Stimulated activated CD4-positive, alpha-beta T cell treated with anti-CD3 and anti-CD28 coated beads, Interleukin-12 subunit alpha, Interleukin-12 subunit beta, amount 100 ng/mL, for 48 hours (primary cell): ENCODE measurements around the gene ICA1.

Experiments used
- DNase-seq, 3 donors: peaks; one replicate each; pipeline ENCODE4 v3.0.0-alpha.2; 2020; ENCODE audit warnings: low read depth in 2 of 3, low spot score in 1 of 3

Gene ICA1

DNA sequence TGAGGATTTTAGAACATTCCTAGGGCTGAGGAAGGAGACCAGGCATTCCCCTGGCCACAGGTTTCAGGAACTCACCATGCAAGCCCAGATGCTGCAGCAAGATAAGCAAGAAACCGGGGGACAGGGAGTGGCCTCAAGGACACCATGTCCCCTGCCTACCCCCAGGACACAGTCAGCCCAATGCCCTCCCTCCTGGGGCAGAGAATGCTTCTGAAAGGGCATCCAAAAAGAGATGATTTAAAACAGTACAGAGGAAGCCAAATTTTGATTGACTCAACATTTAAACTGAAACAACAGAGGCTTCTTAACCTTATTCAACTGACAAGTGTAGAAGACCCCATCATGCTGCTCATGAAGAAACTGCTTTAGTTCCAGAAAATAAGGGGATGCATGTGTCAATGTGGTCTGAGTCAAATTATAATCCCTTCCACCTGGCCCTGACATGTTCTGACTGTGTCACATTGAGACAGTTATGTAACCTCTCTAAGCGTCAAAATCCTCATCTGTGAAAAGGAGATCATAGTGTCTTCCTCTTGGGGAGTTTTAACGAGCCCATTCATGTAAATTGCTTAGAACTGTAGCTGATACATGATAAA is 60.0 kb downstream of the ICA1 start:
- DNase-seq = no peak

DNA sequence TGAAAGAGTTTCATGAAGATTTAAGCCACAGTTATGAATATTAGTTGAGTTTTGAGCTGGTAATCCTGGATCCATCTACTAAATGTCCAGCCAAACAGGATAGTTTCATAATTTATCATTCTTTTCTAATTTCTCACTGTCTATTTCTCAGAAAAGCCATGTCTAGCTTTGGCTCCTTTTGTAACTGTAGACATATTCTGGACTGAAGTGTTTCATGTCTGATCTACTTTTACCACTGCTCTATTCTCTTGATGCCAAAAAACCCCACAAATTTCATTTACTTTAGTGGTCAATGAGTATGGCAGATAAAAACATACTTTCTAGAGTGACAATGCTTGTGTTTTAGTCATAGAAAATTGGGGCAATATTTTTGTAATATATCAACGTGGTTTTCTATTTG is 61.2 kb downstream of the ICA1 start:
- DNase-seq = no peak

DNA sequence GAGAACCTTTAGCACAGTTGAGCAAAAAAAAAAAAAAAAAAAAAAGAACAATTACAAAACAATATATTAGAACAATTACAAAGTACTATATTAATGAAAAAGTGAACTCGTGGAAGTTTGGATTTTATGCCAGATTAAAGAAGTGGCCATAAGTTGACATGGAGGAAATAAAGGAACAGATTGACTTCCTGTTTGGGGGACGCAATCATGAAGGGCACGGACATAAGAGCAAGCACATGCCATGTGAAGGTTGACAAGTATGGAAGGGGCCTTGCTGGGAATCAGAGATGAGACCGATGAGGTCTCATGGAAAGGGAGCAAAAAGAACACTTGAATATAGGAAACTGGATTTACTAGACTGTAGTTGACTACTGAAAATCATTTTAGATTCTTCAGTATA is 61.7 kb downstream of the ICA1 start:
- DNase-seq = no peak

- DNase-seq = peak in 2 of 3 donors; percentile 6 to 12
These were observed 63.8 kb downstream of the ICA1 start for GRCh38 chr7:8197994-8198698.

DNA sequence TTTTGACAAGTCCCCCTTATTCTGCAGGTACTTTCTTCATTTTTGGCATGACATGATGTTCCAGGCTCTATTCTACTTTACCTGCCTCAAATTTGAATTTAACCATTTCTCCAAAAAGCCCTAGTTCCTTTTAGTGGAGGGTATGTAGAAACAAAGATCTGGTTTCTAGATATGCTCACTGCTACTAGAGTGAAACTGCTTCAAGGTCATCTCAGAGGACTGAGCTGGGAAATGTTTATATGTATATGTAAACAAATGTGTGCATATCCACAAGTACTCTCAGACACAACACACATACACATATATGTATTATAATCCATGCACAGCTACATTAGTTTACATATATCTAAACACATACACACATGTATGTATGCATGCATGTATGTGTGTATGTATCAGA is 69.1 kb downstream of the ICA1 start:
- DNase-seq = no peak

DNA sequence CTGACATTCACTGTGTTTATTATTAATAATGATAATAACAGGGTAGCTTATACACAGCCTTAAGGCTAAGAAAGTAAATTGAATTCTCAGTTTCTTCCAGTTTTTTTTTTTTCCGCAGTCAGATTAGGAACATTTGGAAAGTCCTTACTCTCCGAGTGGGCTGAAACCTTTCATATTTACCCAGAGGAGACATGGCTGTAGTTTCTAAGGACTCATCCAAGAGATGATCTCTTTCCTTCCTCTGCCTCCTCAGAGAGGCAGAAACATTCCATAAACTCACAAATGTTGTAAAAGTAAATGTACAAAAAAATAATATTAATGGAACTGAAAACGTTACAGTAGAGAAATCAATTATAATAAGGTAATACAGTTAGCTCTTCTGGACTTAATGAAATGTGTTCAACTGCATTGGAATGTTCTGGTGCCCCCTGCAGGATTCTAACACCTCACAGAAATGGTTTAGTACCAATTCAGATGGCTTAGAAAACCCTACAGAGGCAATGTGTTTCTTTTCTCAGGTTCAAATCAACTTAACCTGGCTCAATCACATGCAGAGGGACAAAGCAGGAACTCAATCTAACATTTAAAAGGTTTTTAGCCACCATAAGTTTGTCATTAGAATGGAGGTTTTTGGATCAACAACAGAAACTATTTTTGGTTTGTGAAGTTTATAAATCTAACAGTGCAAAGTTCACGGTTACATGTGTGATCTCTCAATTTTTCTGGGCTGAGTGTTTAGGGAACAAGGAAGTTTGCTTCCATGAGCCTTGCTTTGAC is 71.7 kb downstream of the ICA1 start:
- DNase-seq = peak in 2 of 3 donors; percentile 30 to 58

- no peak for DNase-seq
These were observed 72.3 kb downstream of the ICA1 start for GRCh38 chr7:8189625-8190024.

GRCh38 chr7:8185926-8186683 is 75.9 kb downstream of the ICA1 start:
- DNase-seq = no peak

- DNase-seq = no peak
These were observed 77.7 kb downstream of the ICA1 start for GRCh38 chr7:8184221-8184620.

DNA sequence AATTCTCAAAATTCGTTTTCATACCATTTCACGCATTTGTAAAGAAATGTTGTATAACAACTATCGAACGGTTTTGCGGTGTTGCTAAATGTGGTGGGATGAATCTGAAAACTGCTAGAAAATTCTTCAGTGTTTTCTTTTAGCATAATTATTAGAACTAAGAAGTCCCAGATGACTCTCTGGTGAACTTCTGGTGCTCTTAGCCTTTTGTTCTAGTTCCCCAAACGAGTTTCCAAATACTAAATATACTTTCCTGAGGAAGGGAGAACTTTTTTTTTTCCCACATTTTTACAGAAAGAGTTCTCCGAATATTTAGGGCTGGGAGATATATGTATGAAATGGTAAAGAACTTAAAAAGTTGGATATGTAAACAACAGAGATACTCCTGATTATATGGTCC is 82.5 kb downstream of the ICA1 start:
- DNase-seq = no peak

GRCh38 chr7:8178353-8178752 is 83.6 kb downstream of the ICA1 start:
- no peak for DNase-seq

DNA sequence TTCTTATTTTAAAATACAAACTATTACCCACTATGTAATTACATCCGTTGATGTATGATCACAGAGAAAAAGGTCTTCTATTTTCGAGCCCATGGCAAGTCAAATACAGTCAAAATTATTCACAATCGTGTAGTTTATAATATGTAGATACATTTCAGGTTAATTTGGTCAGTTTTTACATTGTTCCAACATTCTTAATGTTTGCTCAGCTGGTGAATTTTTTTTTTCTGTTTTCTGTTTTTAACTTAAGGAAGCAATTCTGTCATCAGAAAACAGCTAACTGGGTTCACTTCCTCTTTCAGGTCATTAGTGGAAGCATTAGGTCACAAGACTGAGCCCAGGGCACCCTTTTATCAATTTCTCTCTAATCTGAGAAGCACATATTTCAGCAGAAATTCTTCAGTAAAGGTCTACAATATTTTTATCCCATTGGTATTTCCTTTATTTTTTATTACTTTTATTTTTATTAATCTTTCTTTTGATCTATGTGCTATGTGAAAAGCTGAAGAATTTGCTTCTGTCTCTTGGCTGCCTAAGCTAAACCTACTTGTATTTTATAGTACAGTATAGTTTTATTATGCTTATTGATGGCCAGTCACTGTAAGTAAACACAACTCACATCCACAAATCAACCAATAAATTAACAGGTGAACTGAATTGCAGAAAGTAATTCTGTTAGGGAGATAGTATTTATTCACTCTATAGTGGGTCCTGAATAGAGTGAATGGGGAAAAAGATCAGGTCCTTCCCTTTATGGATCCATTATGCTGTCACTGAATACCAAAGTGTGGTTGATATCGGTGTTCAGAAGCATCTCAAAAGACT is 84.6 kb downstream of the ICA1 start:
- no peak for DNase-seq

- DNase-seq = peak; percentile 24 to 34 (median 29)
These were observed 85.4 kb downstream of the ICA1 start for GRCh38 chr7:8176370-8177081.

GRCh38 chr7:8175929-8176369 is 86.0 kb downstream of the ICA1 start:
- DNase-seq = no peak

DNA sequence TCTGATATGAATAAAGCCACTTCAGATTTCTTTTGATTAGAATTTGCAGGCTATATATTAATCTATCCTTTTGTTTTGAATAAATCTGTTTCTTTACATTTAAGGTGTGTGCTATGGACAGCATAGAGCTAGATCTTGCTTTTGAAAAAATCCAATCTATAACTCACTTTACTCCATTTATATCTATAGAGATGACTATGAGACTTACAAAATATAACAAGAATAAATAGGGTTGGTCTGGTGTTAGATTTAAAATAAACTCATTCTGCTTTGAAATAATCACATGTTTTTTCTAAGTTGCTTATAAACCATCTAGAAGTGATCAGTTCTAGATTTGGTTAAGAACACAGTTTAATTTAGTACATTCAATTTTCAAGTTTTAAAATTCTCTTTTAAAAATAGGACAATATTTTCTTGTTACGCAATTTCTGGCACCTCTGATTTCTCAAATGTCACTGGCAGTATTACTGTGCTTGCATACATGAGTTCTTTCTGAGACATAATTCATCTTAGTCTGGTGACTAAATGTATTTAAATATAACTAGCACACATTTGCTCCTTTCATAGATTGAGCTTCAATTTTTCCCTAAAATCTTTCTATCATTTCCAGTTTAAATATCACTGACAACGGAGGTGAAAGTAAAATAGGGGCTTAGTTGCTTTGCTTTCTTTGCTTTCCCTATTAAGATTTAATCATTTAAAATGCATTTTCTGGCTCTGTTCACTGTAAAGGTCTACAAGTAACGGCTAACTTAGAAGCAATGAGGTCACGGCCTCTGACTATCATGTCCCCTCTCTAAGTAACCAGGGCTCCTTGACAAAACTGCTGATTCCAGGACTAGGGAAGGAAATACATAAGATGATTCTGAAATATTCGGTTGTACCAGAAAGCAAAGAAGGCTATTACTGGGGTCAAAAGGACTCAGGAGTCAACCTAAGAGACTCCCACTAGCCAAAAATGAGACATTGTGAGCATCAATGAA is 89.3 kb downstream of the ICA1 start:
- no peak for DNase-seq

DNA sequence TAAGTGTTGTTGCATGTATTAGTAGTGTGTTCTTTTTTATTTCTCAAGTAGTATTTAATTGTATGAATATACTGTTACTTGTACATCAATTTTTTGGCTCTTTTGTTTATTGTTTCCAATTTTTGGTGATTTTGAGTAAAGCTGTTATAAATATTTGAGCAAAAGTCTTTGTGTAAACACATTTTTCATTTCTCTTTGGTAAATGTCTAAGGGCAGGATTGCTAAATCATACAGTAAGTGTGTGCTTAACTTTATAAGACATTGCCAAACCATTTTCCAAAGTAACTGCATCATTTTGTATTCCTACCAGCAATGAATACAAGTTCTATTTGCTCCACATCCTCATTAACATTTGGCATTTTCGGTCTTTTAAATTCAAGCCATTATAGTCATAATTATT is 92.8 kb downstream of the ICA1 start:
- no peak for DNase-seq

GRCh38 chr7:8168336-8168735 is 93.6 kb downstream of the ICA1 start:
- no peak for DNase-seq

- DNase-seq = no peak
These were observed 96.8 kb downstream of the ICA1 start for GRCh38 chr7:8165150-8165549.

DNA sequence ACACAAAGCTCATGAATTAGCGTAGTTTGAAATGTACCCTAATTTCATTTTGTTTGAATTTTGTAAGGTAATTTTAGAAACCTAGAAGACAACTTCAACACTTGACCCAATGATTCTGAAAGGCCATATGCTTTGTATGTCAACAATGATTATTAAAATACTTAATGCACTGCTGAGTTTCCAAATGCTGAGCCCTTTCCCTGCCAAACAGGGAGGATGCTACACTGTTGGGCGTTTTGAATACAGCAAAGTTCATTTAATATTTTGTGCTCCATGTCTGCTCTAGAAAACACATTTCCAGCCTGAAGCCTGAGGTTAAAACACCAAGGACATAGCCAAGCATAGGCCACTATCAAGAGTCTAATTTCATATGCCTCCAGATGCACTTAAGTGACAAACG is 99.8 kb downstream of the ICA1 start:
- no peak for DNase-seq
